ENCODE results near the gene PLXNA4. TPM values are rescaled to one million over a fixed set of nuclear protein-coding genes. Genes with fewer than 3 reads are reported as not detected.
A peak's percentile ranks its signal among the peaks of the same experiment; 100 is the strongest.

PLXNA4 gene
- total and polyA plus RNA-seq, 2 experiments from 2014 or later = 0.08 to 0.80 TPM

DNA sequence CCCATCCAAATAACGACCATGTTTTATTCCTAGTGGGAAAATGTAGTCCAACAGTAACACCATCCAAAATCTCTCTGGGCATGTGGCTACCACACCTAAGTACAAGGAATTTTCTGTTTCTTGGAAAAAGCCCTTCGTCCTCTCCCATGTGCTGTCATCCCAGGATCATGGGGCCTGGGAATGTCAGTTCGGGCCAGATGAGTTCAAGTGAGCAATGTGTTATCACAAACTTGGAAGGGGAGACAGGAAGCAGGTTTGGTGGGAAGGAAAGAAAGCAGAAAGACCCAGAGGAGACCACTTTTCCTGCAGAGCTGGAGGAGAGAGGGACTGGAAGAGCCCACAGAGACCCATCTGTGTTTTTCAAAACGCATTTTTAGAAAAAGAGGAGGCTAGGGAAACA lies 110.8 kb downstream of the PLXNA4 start:
- Histone ChIP-seq H3K4me1 (ENCODE audit: insufficient read depth) (peaks cover 14% of the 10 kb centered on the region), H3K4me3 (no peak overlapping the region), H3K9me2 (ENCODE audit: insufficient read depth) (peaks cover 3% of the 10 kb centered on the region; the same call in 1 of the 2 replicates), H3K36me3 (ENCODE audit: insufficient read depth) (no peaks in the 10 kb centered on the region), H3K4me2 (no peak overlapping the region), H3F3A (replicated peaks; ENCODE audit: low read depth) (no peaks in the 10 kb centered on the region), H4K20me1 (replicated peaks; ENCODE audit: insufficient read depth) (no peaks in the 10 kb centered on the region), H2AFZ (no peak overlapping the region), H3K27me3 (ENCODE audit: insufficient read depth) (no peaks in the 10 kb centered on the region), H3K27ac (ENCODE audit: low read depth) (no peak overlapping the region), H3K79me2 (replicated peaks; ENCODE audit: insufficient read depth) (no peaks in the 10 kb centered on the region)
- Mint-ChIP-seq H3K4me1 (peaks cover 27% of the 10 kb centered on the region), H3K27ac (no peak overlapping the region), H3K4me3 (no peak overlapping the region), H3K27me3 (ENCODE audit: insufficient read depth, low read depth, poor library complexity) (peaks cover 3% of the 10 kb centered on the region), H3K36me3 (ENCODE audit: low read depth) (no peaks in the 10 kb centered on the region), H3K9me3 (no peaks in the 10 kb centered on the region)
- DNase-seq (ENCODE audit: low spot score) (no peak), ATAC-seq (no peak)
- TF ChIP-seq EZH2phosphoT487 (IDR thresholded peaks at IDR 0.05; ENCODE audit: unreplicated experiment) (no peak), POLR2AphosphoS5 (IDR thresholded peaks at IDR 0.05; ENCODE audit: low read depth) (no peak), ZNF114 (CRISPR knock-in tag; IDR thresholded peaks at IDR 0.05) (no peak), EZH2 (IDR thresholded peaks at IDR 0.05; ENCODE audit: low read depth, unreplicated experiment) (no peak), CREB1 (CRISPR knock-in tag; IDR thresholded peaks at IDR 0.05; ENCODE audit: low read depth) (no peak), JUNB (IDR thresholded peaks at IDR 0.05; ENCODE audit: unreplicated experiment) (no peak), ZNF331 (CRISPR knock-in tag; IDR thresholded peaks at IDR 0.05; ENCODE audit: low read depth) (no peak), NANOG (IDR thresholded peaks at IDR 0.05; ENCODE audit: borderline replicate concordance) (no peak)
- TF ChIP-seq, protein P1, sequence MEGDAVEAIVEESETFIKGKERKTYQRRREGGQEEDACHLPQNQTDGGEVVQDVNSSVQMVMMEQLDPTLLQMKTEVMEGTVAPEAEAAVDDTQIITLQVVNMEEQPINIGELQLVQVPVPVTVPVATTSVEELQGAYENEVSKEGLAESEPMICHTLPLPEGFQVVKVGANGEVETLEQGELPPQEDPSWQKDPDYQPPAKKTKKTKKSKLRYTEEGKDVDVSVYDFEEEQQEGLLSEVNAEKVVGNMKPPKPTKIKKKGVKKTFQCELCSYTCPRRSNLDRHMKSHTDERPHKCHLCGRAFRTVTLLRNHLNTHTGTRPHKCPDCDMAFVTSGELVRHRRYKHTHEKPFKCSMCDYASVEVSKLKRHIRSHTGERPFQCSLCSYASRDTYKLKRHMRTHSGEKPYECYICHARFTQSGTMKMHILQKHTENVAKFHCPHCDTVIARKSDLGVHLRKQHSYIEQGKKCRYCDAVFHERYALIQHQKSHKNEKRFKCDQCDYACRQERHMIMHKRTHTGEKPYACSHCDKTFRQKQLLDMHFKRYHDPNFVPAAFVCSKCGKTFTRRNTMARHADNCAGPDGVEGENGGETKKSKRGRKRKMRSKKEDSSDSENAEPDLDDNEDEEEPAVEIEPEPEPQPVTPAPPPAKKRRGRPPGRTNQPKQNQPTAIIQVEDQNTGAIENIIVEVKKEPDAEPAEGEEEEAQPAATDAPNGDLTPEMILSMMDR (conservative IDR thresholded peaks at IDR 0.05; ENCODE audit: low read depth in 2 of 2) = no peak

DNA sequence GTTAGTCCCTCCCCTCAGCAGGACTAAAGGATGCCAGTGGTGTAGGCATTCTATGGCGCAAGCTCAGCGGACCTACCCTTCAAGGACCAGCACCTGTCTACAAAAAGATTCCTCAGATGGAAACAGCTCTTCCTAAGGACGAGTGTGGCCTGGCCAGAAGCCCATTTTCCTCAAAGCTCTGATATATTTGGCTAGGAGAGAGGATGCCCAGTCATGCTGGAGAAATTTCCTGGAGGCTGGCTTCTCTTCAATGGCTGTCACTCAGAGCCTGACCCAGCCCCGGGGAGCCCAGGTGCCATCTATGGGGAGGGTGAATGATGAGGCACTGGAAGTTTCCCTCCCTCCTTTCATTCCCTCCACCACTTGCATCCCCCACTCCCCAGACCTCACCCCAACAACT lies 111.5 kb downstream of the PLXNA4 start:
- DNase-seq (ENCODE audit: low spot score) (no peak), ATAC-seq (no peak)
- no peaks in the 10 kb centered on the region for H3K27me3 ChIP-seq (ENCODE audit: insufficient read depth)
- H4K20me1 ChIP-seq (replicated peaks; ENCODE audit: insufficient read depth) = no peaks in the 10 kb centered on the region
- peaks cover 16% of the 10 kb centered on the region for H3K4me1 ChIP-seq (ENCODE audit: insufficient read depth)
- peaks cover 3% of the 10 kb centered on the region; the same call in 1 of the 2 replicates for H3K9me2 ChIP-seq (ENCODE audit: insufficient read depth)
- H3K4me1 Mint-ChIP-seq = peaks cover 27% of the 10 kb centered on the region
- H3K36me3 Mint-ChIP-seq (ENCODE audit: low read depth) = no peaks in the 10 kb centered on the region
- no peak overlapping the region for H2AFZ ChIP-seq
- no peak overlapping the region for H3K27ac Mint-ChIP-seq
- no peaks in the 10 kb centered on the region for H3K9me3 Mint-ChIP-seq
- H3K27ac ChIP-seq (ENCODE audit: low read depth) = no peak overlapping the region
- TF ChIP-seq POLR2AphosphoS5 (IDR thresholded peaks at IDR 0.05; ENCODE audit: low read depth) (no peak), ZNF331 (CRISPR knock-in tag; IDR thresholded peaks at IDR 0.05; ENCODE audit: low read depth) (no peak), CREB1 (CRISPR knock-in tag; IDR thresholded peaks at IDR 0.05; ENCODE audit: low read depth) (no peak), JUNB (IDR thresholded peaks at IDR 0.05; ENCODE audit: unreplicated experiment) (no peak)
- peaks cover 3% of the 10 kb centered on the region for H3K27me3 Mint-ChIP-seq (ENCODE audit: insufficient read depth, low read depth, poor library complexity)
- H3K79me2 ChIP-seq (replicated peaks; ENCODE audit: insufficient read depth) = no peaks in the 10 kb centered on the region
- H3K4me3 ChIP-seq = no peak overlapping the region
- no peaks in the 10 kb centered on the region for H3F3A ChIP-seq (replicated peaks; ENCODE audit: low read depth)
- no peaks in the 10 kb centered on the region for H3K36me3 ChIP-seq (ENCODE audit: insufficient read depth)
- H3K4me3 Mint-ChIP-seq = no peak overlapping the region
- H3K4me2 ChIP-seq = no peak overlapping the region

DNA sequence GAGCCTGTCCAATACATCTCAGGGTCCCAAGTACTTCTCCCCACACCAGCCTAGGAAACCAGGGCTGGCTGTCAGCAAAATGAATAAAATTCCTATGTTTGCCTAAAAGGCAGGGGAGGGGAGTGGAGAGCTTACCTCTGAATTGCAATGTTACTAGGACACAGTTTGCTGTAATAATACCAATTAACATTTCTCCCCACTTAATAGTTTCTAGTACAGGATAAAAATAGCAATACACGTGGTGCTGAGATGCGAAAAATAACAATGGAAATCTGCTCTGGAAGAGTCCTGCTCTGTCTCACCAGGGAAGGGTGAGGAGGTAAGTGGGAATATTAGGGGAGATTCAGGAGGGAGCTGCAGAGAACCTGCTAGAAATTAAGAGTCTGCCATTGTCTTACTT lies 112.3 kb downstream of the PLXNA4 start:
- Mint-ChIP-seq H3K4me3 (no peak overlapping the region), H3K27ac (no peak overlapping the region), H3K36me3 (ENCODE audit: low read depth) (no peaks in the 10 kb centered on the region), H3K9me3 (no peaks in the 10 kb centered on the region), H3K27me3 (ENCODE audit: insufficient read depth, low read depth, poor library complexity) (peaks cover 5% of the 10 kb centered on the region), H3K4me1 (peaks cover 27% of the 10 kb centered on the region)
- Histone ChIP-seq H3K4me3 (no peak overlapping the region), H3K9me2 (ENCODE audit: insufficient read depth) (no peaks in the 10 kb centered on the region), H3K27me3 (ENCODE audit: insufficient read depth) (no peaks in the 10 kb centered on the region), H3K4me1 (ENCODE audit: insufficient read depth) (peaks cover 16% of the 10 kb centered on the region), H4K20me1 (replicated peaks; ENCODE audit: insufficient read depth) (no peaks in the 10 kb centered on the region), H3K36me3 (ENCODE audit: insufficient read depth) (no peaks in the 10 kb centered on the region), H3K4me2 (0 out of 2 replicates have a peak overlapping the region, but pooled peaks have one; percentile 26), H3F3A (replicated peaks; ENCODE audit: low read depth) (no peaks in the 10 kb centered on the region), H3K79me2 (replicated peaks; ENCODE audit: insufficient read depth) (no peaks in the 10 kb centered on the region), H3K27ac (ENCODE audit: low read depth) (no peak overlapping the region), H2AFZ (no peak overlapping the region)
- no peak for ATAC-seq
- no peak for DNase-seq (ENCODE audit: low spot score)
- TF ChIP-seq ZNF331 (CRISPR knock-in tag; IDR thresholded peaks at IDR 0.05; ENCODE audit: low read depth) (no peak), NANOG (IDR thresholded peaks at IDR 0.05; ENCODE audit: borderline replicate concordance) (no peak)

Measured in GM23338 (cell line).